ENCODE results near the gene ISLR2. TPM values are rescaled to one million over a fixed set of nuclear protein-coding genes. Genes with fewer than 3 reads are reported as not detected.
"Not testable (repeated sequence)": the region's sequence is repeated elsewhere in the genome, so short reads cannot be mapped to it uniquely, and the experiment has no call there.

Gene ISLR2
- total RNA-seq, 1 experiment from 2014 or later, result 0.17 TPM

DNA sequence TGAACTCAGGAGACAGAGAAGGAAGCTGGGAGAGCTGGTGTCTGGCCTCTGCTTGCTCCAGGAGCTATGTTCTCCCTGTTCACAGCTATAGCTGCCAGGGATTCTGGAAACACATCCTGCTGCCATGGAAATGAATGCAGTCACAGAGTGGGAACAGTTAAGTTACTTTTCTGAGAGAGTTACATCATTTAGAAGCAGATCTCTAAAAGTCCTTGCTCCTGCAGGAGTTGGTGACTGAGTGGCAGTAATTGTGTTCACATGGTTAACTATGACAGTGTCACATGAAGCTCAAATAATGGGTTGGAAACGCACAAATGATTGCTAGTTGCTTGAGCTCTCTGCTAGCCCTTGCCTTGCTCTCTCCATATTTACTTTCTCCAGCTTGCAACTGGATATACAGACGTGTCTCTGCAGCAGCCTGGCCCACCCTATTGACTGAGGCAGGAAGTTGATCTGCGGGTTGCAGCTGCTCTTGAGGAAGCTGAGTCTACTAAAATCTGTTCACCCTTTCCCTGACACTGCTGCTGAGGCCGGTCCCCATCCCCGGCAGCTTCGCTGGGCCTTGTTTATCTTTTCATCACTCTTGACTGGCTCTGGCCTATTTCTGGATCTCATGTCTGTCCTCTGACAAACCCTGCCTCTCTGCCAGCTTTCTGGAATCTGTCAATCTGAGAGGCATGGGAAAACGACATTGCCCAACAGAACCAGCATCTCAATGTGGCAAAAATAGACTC lies 26.5 kb downstream of the ISLR2 start:
- no peak for DNase-seq (ENCODE audit: low read depth)

DNA sequence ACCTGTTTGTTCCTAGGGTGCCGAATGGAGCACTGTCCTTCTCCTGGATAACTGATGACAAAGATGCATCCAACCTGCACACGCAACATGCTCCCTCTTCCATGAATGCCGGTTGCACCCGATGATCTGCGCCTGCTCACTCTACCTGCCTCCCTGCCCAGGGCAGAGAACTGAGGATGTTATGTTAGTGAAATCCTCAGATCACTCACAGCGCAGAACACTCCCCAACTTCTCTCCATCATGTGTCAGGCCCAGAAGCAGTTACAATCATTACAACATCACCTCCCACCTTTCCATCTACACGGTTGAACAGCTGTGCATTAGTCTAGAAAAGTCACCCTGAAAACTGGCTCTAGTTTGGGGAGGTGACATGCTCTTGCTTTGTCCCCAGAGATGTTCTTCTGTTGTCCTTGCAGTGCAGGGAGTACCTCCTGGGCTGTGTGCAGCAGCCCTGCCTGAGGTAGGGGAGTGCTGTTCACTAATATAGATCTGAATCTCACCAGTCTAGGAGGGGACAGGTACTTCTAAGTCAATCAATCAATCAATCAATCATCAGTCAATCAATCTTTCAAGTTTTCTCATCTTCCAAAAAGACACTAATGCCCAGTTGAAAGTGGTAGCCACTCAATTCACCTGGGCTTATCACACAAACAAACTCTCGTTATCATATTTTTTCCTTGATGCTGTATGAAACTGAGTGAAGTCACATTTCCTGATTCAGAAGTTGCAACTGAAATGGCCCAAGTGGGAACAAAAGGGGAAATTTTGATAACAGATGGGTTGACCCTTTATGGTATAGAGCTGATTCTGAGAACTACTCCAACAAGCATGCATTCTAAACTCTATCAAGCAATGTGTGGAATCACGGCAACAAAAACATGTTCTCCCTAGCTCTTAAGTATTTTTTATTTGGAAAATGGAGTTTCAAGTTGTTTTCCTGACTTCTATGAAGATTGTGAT lies 27.8 kb downstream of the ISLR2 start:
- DNase-seq (ENCODE audit: low read depth), result no peak

DNA sequence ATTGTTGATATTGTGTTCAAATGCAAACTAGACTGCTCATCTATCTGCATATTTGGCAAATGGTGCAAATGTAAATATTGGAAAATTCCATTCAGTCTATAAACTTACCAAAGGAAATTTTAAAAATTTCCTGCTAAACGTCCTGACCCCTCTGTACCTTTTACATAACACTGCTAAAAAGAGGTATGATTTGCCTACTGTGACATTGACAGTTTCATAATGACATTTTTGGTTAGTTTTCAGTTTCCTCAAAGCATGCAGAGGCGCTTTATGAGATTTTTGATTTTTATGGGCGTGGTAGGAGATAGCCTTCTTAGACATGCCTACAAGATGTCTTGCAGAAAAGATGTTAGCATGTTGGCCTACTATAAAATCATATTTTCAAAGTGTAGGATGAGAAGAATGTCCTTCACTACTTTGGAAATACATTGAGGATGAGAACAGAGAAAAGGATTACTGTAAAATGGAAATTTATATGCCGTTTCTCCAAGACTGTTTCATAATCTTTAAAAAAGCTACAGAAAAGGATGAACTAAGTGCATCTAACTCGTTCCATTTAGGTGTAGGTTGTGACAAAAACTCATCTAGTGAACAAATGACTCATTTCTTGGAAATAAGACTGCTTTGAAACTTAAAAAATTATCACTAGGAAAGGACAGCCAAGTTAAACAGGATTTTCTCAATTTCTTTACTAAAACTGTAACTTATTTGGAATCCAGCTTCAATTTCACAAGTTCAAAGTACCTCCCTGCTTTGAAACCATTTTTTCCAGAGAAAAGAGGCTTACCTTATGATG lies 28.7 kb downstream of the ISLR2 start:
- no peak for DNase-seq (ENCODE audit: low read depth)

DNA sequence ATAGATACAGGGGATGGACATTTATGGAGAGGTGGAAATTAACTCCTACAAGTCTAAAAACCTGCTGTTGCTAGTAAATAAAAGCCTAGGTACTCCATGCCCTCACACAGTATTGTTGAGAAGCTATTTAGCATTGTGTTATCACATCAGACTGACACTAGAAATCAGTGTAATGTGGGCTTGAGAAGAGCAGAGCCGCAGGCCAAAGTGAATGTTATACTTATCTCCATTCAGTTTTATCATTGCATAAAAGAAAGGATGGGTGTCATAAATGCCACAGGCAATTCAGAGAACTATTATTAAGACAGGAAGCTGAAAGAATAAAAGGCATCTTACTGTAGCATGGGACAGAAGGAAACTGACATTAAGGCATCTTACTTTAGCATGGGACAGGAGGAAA lies 29.4 kb downstream of the ISLR2 start:
- no peak for DNase-seq (ENCODE audit: low read depth)

DNA sequence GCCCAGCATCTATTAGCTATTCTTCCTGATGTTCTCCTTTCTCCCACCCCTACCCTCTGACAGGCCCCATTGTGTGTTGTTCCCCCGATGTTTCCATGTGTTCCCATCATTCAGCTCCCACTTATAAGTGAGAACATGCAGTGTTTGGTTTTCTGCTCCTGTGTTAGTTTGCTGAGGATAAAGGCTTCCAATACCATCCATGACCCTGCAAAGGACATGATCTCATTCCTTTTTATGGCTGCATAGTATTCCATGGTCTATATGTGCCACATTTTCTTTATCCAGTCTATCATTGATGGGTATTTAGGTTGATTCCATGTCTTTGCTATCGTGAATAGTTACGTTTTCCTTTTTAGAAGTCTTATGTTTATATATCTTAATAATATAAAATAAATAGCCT lies 30.0 kb downstream of the ISLR2 start:
- not testable (repeated sequence) for DNase-seq (ENCODE audit: low read depth)

DNA sequence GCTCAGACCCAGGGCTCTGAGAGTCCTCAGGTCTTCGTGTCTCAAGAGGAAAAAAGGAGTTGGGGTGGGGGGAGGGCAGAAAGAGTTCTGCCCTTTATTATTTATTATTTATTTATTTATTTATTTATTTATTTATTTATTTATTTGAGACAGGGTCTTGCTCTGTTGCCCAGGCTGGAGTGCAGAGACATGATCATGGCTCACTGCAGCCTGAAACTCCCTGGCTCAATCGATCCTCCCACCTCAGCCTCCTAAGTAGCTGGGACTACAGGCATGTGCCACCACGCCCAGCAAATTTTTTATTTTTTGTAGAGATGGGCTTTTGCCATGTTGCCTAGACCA lies 31.8 kb downstream of the ISLR2 start:
- not testable (repeated sequence) for DNase-seq (ENCODE audit: low read depth)

DNA sequence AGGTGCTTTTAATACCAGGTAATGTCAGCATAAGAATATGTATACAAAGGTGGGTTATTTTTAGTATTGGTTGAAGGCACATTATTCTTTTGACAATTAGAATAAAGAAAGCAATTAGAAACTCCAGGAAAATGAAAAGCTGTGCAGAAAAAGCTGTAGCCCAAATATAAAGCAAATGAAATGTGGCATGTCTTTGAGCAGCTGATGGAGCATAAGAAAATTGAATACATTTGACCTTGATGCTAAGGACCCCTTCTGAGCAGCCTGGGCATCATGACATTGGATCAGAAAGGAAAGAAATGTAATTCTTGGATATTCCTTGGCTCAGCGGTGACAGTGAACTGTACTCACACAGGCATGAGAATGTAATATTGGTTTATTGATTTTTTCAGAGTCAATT lies 35.1 kb downstream of the ISLR2 start:
- no peak for DNase-seq (ENCODE audit: low read depth)

DNA sequence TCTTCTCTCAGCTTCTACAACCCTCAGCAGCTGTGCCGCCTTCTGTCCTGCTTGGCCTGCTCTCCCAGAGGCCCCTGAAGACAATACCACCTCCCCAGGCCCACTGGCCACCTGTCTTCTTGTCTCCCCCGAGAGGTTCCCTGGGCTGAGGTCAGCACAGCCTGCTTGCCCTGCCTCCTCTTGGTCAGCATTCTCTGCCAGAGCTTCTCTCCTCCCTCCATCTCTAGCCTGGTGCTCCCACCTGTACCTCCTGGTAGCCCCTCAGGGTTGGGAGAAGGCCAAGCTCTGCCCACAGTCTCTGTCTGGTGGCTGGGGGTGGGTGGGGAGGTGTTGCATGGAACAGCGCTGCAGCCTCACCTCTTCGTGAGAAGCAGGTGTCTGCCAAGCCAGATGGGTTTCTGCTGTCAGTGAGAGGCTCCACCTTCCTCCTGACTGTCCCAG lies 37.5 kb downstream of the ISLR2 start:
- no peak for DNase-seq (ENCODE audit: low read depth)

DNA sequence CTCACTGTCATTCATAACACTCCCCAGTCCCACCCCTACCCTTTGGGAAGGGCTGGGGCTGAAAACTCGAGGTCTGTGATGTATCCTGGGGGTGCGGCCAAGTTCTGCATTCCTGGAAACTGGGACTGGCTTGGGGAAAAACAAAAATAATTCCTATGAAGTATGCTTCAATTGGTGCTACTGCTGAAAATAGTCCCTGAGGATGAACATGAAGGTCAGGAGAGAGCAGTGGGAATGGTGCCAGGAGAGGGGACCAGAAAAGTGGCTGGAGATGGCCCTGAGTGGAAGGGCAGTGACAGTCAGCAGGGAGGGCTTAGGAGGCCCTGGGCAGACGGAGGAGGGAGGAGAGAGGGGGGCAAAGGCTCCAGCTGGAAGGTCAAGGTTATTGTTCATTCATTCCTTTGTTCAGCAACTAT lies 38.3 kb downstream of the ISLR2 start:
- no peak for DNase-seq (ENCODE audit: low read depth)

DNA sequence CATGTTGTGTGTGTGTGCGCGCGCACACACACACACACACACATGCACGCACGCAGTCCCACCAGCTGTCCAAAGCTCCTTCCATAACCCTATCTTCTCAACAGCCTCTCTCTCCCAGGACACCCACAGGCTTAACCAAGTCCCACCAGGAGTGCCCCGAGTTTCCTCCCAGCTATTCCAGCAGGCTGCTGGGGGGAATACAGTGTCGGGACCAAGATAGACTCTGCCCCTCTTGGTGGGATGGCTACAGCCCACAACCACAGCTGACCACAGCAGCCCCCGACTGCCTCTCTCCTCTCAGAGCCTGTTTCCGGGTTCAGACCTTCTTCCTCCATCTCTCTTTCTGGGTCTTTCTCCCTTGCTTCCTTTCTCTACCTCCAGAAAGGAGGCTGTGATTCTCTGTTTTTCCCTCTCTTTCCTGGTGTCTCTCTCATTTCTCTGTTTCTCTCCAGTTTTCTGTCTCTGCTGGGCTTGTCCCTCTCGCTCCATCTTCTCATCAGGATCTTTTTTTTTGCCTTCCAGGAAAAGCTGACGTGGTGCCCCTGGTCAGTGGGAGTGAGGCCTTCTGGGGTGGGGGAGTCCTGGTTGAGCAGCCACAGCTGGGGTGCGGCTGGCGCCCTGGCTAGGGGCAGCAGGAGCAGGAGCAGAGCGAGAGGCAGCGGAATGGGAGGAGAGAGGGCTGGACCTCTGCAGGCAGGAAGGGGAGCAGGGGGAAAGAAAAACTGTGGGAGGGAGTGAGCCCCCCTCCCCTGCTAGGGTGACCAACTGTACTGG lies 39.9 kb downstream of the ISLR2 start:
- DNase-seq (ENCODE audit: low read depth), result no peak

DNA sequence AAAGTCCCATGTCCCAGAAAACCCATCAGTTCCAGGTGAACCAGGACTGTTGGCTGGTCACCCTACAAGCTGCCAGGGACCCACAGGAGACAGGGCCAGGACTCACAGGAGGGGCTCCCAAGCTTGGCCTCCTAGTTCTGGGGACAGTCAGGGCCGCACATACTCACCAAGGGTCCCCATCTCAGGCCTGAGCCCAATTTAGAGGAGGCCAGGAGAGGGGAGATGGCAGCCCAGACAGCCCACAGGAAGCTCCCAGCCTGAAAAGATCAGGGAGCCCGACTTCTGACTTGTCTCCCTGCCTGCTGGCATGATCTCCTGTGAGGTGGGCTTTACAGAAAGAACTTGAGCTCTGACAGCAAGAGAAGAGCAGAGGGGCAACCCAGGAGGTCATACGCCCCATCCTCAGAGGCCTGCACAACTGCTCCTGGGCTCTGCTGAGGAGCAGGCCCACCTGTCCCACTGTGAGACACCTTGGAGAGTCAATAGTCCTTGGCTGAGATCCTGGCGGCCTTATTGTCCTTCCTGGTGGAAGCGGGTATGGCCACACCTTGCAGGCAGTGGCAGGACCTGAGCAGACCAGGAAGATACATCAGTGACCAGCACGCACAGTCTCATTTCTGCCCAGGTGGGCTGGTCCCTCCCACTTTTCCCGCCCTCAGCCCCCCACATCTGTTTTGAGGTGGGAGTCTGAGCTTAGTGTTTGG lies 40.6 kb downstream of the ISLR2 start:
- DNase-seq (ENCODE audit: low read depth), result no peak

DNA sequence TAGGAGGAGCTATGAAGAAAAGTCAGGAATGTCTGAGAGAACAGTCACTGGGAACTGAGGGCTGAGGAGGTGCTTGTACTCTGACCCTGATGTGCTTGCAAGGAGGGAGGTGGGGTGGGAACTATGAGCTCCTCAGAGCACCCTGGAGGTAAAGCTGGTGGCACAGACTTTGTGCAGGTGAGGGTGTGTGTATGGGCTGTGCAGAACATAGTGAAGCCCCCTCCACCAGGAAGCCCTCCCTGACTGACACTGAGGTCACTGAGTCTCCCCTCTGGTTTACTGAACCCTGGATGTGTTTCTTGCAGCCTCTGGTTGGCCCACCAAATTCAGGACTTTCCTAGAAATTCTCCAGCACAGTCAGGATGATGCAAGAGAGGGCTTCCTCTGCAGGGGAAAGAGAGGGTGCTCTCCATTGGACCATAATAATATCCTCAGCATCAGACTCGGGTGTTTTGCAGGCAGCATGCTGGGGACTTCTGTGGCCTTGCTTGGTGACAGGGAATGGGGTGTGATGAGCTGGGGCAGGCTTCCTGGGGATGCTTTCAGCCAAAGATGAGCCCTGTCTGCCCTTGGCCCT lies 41.7 kb downstream of the ISLR2 start:
- DNase-seq (ENCODE audit: low read depth), result no peak

DNA sequence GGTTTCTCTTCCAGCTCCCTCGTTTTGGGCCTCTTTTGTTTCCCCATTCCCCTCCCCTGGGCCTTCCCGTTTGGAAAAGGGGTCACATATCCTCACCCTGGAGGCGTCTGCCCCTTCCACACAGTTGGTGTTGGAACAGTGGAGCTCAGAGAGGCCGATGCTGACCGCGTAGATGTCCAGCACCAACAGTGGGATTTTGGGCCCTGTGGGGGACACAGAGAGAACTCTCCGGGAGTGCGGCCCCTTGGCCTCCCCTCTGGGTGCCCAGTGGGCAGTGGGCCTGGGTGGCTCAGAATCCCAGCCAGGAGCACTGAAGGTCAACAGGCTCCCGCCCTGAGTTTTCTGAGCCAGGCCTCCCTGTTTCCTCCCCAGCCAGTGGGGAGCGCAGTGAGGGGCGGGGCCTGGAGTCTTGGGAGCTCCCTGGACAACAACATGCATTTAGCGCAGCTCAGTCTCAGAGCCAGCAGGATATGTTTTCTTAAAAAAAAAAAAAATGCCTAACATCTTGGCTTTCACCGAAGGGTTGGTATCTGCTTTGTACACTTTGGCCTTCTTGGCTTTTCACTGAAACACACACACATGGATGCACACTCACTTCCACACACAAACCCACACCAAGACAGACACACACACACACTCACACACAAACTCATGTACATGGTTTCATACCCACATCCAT lies 42.5 kb downstream of the ISLR2 start:
- no peak for DNase-seq (ENCODE audit: low read depth)

DNA sequence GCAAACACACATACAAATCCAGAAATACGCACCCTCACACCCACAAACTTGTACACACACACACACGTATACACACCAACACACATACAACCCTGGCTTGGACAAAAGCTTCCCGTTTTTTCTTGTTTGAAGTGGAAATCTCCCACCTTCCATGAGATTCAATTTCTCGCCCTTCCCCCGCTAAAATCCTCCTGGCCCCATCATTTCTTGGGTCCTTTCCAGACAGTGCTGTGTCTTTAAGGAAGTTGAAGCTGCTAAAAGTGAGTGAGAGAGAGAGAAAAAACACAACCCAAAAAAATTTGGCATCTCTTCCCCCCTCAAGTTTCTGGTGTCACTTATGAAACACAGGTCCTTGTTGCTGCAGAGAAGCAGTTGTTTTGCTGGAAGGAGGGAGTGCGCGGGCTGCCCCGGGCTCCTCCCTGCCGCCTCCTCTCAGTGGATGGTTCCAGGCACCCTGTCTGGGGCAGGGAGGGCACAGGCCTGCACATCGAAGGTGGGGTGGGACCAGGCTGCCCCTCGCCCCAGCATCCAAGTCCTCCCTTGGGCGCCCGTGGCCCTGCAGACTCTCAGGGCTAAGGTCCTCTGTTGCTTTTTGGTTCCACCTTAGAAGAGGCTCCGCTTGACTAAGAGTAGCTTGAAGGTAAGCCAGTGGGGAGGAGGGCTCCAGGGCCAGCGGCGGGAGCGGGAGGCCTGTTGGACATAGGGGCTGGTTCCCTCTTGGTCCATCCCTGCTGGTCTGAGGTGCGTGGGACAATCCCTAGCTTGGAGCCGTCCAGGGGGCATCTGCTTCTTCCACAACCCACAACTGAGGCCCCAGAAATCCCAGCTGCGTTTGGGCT lies 43.2 kb downstream of the ISLR2 start, which contains the start of gene ISLR:
TSS of gene ISLR (plus strand) at position 331 of the 839 bp plus-strand sequence. CDS start 1,149 bp downstream, outside the sequence.
- no peak for DNase-seq (ENCODE audit: low read depth)

DNA sequence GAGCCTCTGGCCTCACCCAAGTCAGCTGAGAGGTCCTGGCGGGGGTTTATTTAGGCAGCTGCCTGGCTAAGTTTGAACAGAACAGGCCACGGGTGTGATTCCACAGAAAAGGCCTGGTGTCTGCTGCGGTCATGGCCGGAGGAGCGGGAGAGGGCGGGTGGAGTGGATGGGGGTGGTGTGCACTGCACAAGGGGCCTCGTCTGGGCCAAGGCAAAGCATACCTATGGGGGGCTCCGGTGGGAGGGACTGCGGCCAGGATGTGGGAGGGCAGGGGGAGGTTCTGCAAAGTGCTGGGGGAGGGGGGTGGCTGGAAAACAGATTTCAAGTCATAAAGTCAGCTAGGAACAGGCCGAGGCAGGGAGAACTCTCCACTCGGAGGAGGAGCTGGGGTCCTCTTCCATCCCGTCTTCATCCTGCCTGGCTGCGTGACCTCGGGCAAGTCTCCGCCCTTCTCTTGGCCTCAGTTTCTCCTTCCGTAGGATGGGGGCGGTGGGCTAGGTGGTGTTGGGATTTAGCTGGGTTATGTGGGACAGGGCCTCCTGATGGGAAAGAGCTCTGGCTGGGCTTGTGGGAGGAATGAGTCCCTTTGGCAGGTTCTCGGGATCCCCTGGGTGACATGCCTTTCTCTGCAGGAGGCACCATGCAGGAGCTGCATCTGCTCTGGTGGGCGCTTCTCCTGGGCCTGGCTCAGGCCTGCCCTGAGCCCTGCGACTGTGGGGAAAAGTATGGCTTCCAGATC lies 44.0 kb downstream of the ISLR2 start:
- no peak for DNase-seq (ENCODE audit: low read depth)

DNA sequence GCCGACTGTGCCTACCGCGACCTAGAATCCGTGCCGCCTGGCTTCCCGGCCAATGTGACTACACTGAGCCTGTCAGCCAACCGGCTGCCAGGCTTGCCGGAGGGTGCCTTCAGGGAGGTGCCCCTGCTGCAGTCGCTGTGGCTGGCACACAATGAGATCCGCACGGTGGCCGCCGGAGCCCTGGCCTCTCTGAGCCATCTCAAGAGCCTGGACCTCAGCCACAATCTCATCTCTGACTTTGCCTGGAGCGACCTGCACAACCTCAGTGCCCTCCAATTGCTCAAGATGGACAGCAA lies 44.5 kb downstream of the ISLR2 start:
- no peak for DNase-seq (ENCODE audit: low read depth)

DNA sequence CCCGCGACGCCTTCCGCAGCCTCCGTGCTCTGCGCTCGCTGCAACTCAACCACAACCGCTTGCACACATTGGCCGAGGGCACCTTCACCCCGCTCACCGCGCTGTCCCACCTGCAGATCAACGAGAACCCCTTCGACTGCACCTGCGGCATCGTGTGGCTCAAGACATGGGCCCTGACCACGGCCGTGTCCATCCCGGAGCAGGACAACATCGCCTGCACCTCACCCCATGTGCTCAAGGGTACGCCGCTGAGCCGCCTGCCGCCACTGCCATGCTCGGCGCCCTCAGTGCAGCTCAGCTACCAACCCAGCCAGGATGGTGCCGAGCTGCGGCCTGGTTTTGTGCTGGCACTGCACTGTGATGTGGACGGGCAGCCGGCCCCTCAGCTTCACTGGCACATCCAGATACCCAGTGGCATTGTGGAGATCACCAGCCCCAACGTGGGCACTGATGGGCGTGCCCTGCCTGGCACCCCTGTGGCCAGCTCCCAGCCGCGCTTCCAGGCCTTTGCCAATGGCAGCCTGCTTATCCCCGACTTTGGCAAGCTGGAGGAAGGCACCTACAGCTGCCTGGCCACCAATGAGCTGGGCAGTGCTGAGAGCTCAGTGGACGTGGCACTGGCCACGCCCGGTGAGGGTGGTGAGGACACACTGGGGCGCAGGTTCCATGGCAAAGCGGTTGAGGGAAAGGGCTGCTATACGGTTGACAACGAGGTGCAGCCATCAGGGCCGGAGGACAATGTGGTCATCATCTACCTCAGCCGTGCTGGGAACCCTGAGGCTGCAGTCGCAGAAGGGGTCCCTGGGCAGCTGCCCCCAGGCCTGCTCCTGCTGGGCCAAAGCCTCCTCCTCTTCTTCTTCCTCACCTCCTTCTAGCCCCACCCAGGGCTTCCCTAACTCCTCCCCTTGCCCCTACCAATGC lies 45.1 kb downstream of the ISLR2 start:
- no peak for DNase-seq (ENCODE audit: low read depth)

Data from M059J (cell line).